HG02885 (cell line): ENCODE measurements around the gene CLMN.
"Not testable (repeated sequence)": the region's sequence is repeated elsewhere in the genome, so short reads cannot be mapped to it uniquely, and the experiment has no call there.

Experiments
- ATAC-seq: cut with Tn5 transposase; IDR thresholded peaks from one replicate; pipeline ENCODE4 v1.9.1; 2021; ENCODE audit warnings: mild to moderate bottlenecking; ENCODE audit not compliant: unreplicated experiment, poor library complexity

Gene CLMN

DNA sequence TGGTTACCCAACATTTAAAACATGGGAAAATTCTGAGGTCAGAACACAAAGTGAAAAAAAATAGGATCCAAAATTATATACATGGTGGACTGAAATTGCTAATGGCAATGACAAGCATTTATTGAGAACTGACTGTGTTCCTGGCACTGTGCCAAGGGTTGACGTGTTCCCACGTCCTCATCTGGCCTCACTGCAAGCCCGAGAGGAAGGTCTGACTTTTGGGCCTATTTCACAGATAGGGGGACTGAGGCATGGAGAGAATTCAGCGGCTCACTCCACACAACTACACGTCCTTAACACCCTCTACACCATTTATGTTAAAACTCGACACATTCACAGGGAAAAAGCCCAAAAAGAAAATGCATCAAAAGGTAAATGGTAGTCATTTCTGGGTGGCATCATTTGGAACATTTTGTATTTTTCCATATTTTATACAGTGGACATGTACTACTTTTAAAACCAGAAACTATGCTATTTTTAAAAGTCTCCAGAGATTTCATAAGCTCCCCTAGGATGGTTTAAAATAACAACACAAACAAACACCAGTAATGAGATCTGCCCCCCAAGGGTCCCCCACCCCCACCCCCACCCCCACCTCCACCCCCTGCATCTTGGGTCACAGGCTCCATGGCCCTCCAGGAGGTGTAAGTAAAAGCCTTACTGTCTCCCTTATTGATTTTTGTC is 27.7 kb downstream of the CLMN start:
- ATAC-seq, result no peak

GRCh38 chr14:95290871-95291431 is 28.8 kb downstream of the CLMN start:
- ATAC-seq, result peak; percentile 41

GRCh38 chr14:95290021-95290420 is 29.7 kb downstream of the CLMN start:
- no peak for ATAC-seq

- no peak for ATAC-seq
Measured at GRCh38 chr14:95289323-95290010, 30.2 kb downstream of the CLMN start.

GRCh38 chr14:95288672-95289322 is 30.9 kb downstream of the CLMN start:
- no peak for ATAC-seq

DNA sequence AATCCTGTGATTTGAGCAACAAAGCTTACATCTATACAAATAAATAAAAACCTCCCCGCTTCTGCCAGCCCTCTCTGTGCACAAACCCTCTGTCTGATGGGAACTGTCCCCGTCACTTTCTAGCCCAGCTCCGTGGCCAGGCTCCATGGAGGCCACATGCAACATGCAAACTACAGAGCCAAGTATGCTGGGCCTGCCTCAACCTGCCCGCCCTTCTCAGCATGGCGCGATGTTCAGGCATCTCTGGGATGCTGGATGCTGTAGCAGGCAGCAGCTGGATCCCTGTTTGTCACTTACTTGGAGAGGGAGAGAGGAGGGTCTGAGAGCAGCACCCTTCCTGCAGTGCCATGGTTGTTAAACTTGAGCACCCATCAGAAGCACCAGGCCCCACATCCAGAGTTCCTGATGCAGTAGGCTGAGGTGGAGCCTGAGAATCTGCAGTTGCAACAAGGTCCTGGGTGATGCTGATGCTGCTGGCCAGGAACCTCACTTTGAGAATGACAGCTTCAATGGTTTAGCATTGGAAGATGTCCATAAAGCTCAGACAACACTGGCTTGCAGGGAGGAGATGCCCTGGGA is 32.4 kb downstream of the CLMN start:
- no peak for ATAC-seq

- no peak for ATAC-seq
Measured at GRCh38 chr14:95286645-95287044, 33.1 kb downstream of the CLMN start.

- ATAC-seq, result no peak
Measured at GRCh38 chr14:95285566-95285965, 34.1 kb downstream of the CLMN start.

GRCh38 chr14:95283802-95284201 is 35.9 kb downstream of the CLMN start:
- ATAC-seq, result not testable (repeated sequence)

GRCh38 chr14:95282986-95283380 is 36.7 kb downstream of the CLMN start:
- not testable (repeated sequence) for ATAC-seq

GRCh38 chr14:95282354-95282985 is 37.2 kb downstream of the CLMN start:
- no peak for ATAC-seq

DNA sequence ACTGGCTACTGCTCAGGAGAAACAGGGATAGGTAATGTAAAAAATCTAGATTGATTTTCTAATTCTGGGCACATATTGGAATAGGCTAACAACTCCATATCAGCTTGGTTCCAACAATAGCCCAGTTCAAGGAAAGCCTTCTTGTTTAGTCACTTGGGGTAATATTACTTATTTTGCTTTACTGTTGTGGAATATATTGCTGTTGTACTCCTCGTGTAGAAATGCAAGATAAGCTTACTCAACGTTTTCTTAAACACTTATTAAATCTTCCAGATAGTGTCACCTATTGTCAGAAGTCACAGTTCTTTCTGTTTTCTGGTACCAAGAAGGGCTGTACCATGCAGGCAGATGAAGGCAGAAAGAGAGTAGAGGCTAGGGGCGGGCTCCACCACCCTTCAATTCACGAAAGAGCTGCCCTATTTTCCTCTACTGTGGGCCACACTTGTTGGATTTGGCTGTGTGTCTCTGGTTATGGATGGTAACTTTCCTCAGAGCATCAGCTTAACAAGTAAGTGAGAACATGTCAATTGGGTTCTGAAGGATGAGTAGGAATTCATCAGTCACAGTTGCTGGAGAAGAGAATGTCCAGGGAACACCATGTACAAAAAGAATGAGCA is 38.0 kb downstream of the CLMN start:
- no peak for ATAC-seq

- ATAC-seq, result no peak
Measured at GRCh38 chr14:95275494-95275893, 44.2 kb downstream of the CLMN start.

GRCh38 chr14:95274874-95275273 is 44.8 kb downstream of the CLMN start:
- ATAC-seq, result no peak

- ATAC-seq, result no peak
Measured at GRCh38 chr14:95274279-95274678, 45.4 kb downstream of the CLMN start.

GRCh38 chr14:95273001-95273978 is 46.4 kb downstream of the CLMN start:
- ATAC-seq, result no peak

DNA sequence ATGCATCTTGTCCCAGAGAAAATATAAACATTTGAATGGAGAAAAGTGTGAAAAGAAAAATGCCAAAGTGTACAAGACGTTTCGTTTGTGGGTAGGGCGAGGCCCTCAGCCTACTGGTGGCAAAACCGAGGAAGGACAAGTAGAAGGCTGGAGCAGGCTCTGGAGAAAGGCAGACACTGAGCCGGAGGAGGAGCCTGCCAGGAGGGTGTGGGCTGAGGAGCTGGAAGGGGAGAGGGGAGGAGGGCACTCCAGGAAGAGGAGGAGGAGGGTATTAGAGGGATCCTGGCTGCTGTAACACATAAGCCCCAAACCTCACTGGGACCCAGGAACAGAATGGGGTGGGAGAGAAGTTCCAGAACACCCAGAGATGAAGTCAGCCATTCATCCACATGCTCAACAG is 47.7 kb downstream of the CLMN start:
- ATAC-seq, result no peak

DNA sequence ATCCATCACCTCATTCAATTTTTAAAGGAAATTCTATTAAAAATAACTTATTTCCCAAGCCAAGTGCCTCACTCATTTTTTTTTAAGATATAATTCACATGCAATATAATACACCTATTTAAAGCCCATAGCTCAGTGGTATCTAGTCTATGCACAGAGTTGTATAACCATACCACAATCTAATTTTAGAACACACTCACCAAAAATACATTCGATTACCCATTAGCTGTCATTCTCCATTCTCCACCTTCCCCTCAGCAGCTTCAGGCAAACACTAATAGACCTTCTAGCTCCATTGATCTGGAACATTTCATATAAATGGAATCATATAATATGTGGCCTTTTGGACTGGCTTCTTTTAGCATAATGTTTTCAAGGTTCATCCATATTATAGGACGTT is 49.5 kb downstream of the CLMN start:
- ATAC-seq, result no peak

DNA sequence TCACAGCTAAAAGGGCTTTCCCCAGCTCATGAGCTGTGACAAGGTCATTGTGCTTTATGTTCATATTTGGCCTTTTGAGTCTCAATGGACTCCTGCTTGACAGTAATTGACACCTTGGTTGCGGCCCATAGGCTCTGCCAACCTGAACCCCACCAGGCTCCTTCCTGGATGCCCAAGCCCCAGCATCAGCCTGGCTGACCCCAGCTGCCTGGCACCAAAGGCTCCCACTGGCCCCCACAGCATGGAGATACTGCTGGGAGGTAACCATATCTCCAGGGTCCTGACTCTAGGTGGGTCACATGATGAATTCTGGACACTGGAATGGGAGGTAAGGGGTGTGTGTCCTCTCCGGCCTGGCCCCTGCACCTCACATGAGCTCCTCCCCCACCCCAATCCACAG is 50.2 kb downstream of the CLMN start:
- ATAC-seq, result no peak
